ENCODE measurements around the gene SORCS2.
A peak's percentile ranks its signal among the peaks of the same experiment; 100 is the strongest.

The SORCS2 gene

GRCh38 chr4:7259039-7259438 lies 66.7 kb downstream of the SORCS2 start:
- Histone ChIP-seq H3K4me1 (peaks cover 11% of the 10 kb centered on the region), H3K36me3 (no peaks in the 10 kb centered on the region), H3K9me3 (no peaks in the 10 kb centered on the region; the same call in 1 of the 2 replicates), H3K4me3 (ENCODE audit: low read depth, low read length) (no peak overlapping the region), H3K27me3 (no peaks in the 10 kb centered on the region)
- DNase-seq, result no peak
- no peak for TF ChIP-seq CTCF (IDR thresholded peaks at IDR 0.05; ENCODE audit: low read depth, low read length)

GRCh38 chr4:7260569-7260968 lies 68.2 kb downstream of the SORCS2 start:
- peaks cover 8% of the 10 kb centered on the region for H3K4me1 ChIP-seq
- no peaks in the 10 kb centered on the region; the same call in 1 of the 2 replicates for H3K9me3 ChIP-seq
- DNase-seq, result no peak
- H3K4me3 ChIP-seq (ENCODE audit: low read depth, low read length), result no peak overlapping the region
- no peak for TF ChIP-seq CTCF (IDR thresholded peaks at IDR 0.05; ENCODE audit: low read depth, low read length)
- no peaks in the 10 kb centered on the region for H3K36me3 ChIP-seq
- H3K27me3 ChIP-seq, result no peaks in the 10 kb centered on the region

- DNase-seq, result no peak
- H3K36me3 ChIP-seq, result no peaks in the 10 kb centered on the region
- H3K4me3 ChIP-seq (ENCODE audit: low read depth, low read length), result no peak overlapping the region
- no peak for TF ChIP-seq CTCF (IDR thresholded peaks at IDR 0.05; ENCODE audit: low read depth, low read length)
- H3K27me3 ChIP-seq, result no peaks in the 10 kb centered on the region
- peaks cover 8% of the 10 kb centered on the region for H3K4me1 ChIP-seq
- no peaks in the 10 kb centered on the region; the same call in 1 of the 2 replicates for H3K9me3 ChIP-seq
Observed at GRCh38 chr4:7261087-7261486, 68.7 kb downstream of the SORCS2 start.

- no peaks in the 10 kb centered on the region; the same call in 1 of the 2 replicates for H3K9me3 ChIP-seq
- H3K36me3 ChIP-seq, result no peaks in the 10 kb centered on the region
- no peak for TF ChIP-seq CTCF (IDR thresholded peaks at IDR 0.05; ENCODE audit: low read depth, low read length)
- H3K4me1 ChIP-seq, result peaks cover 8% of the 10 kb centered on the region
- DNase-seq, result peak; percentile 36
- no peak overlapping the region for H3K4me3 ChIP-seq (ENCODE audit: low read depth, low read length)
- no peaks in the 10 kb centered on the region for H3K27me3 ChIP-seq
Observed at GRCh38 chr4:7261536-7261935, 69.2 kb downstream of the SORCS2 start.

GRCh38 chr4:7262134-7262533 lies 69.8 kb downstream of the SORCS2 start:
- no peak overlapping the region for H3K4me3 ChIP-seq (ENCODE audit: low read depth, low read length)
- peaks cover 8% of the 10 kb centered on the region for H3K4me1 ChIP-seq
- no peak for TF ChIP-seq CTCF (IDR thresholded peaks at IDR 0.05; ENCODE audit: low read depth, low read length)
- no peaks in the 10 kb centered on the region for H3K36me3 ChIP-seq
- H3K27me3 ChIP-seq, result no peaks in the 10 kb centered on the region
- DNase-seq, result no peak
- no peaks in the 10 kb centered on the region; the same call in 1 of the 2 replicates for H3K9me3 ChIP-seq

GRCh38 chr4:7263166-7263565 lies 70.8 kb downstream of the SORCS2 start:
- peaks cover 8% of the 10 kb centered on the region for H3K4me1 ChIP-seq
- H3K27me3 ChIP-seq, result no peaks in the 10 kb centered on the region
- H3K36me3 ChIP-seq, result no peaks in the 10 kb centered on the region
- no peaks in the 10 kb centered on the region for H3K9me3 ChIP-seq
- no peak for DNase-seq
- H3K4me3 ChIP-seq (ENCODE audit: low read depth, low read length), result no peak overlapping the region
- no peak for TF ChIP-seq CTCF (IDR thresholded peaks at IDR 0.05; ENCODE audit: low read depth, low read length)

Measured in BE2C (cell line).